K562 (cell line): ENCODE data around the gene GPD2. TPM values are rescaled to one million over a fixed set of nuclear protein-coding genes. Genes with fewer than 3 reads are reported as not detected.
A peak's percentile ranks its signal among the peaks of the same experiment; 100 is the strongest.

Source experiments
- ADNP ChIP-seq: fragments of 200-800 bp; sonication (Bioruptor generic); IDR thresholded peaks from 2 replicates; pipeline ENCODE4 v1.6.1; 2016; ENCODE audit warnings: missing genetic modification characterization, missing compliant biosample characterization
- BRF2 ChIP-seq: IDR thresholded peaks from 3 replicates; pipeline ENCODE4 v1.6.1; 2011; ENCODE audit warnings: borderline replicate concordance, mild to moderate bottlenecking; ENCODE audit not compliant: insufficient read length, insufficient read depth
- EHMT2 ChIP-seq: fragments of 450-650 bp; IDR thresholded peaks from 2 replicates; pipeline ENCODE4 v1.6.1; 2018; ENCODE audit warnings: antibody characterized with exemption
- FOXA1 ChIP-seq: fragments of 450-650 bp; IDR thresholded peaks from 2 replicates; pipeline ENCODE4 v1.6.1; 2016; ENCODE audit warnings: mild to moderate bottlenecking, borderline replicate concordance
- FOXJ3 ChIP-seq: sonication (generic); formaldehyde crosslinking; IDR thresholded peaks from 2 replicates; pipeline ENCODE4 v1.4.0; 2020; ENCODE audit warnings: mild to moderate bottlenecking, missing genetic modification reagents
- HMBOX1 ChIP-seq: sonication (generic); IDR thresholded peaks from 2 replicates; pipeline ENCODE4 v1.6.1; 2016
- L3MBTL2 ChIP-seq: fragments of 450-650 bp; IDR thresholded peaks from 2 replicates; pipeline ENCODE4 v1.6.1; 2016; ENCODE audit warnings: mild to moderate bottlenecking, moderate library complexity
- MCM2 ChIP-seq: fragments of 450-650 bp; IDR thresholded peaks from 2 replicates; pipeline ENCODE4 v1.6.1; 2017; ENCODE audit warnings: low read depth, mild to moderate bottlenecking
- MED1 ChIP-seq: sonication (generic); formaldehyde crosslinking; IDR thresholded peaks from 2 replicates; pipeline ENCODE4 v1.8.1; 2023; ENCODE audit warnings: missing genetic modification reagents, borderline replicate concordance
- PML ChIP-seq: IDR thresholded peaks from 2 replicates; pipeline ENCODE4 v1.6.1; 2012; ENCODE audit warnings: low read length, inconsistent platforms
- SAFB ChIP-seq: fragments of 200-400 bp; formaldehyde crosslinking; IDR thresholded peaks from 2 replicates; pipeline ENCODE4 v1.6.1; 2017; ENCODE audit warnings: low read depth, low read length, borderline replicate concordance
- SMAD4 ChIP-seq: fragments of 250-450 bp; sonication (Bioruptor Pico); conservative IDR thresholded peaks from 2 replicates; pipeline ENCODE4 v1.8.0; 2021; ENCODE audit warnings: inconsistent platforms, mild to moderate bottlenecking, moderate library complexity
- TAF7 ChIP-seq: fragments of 450-650 bp; IDR thresholded peaks from 2 replicates; pipeline ENCODE4 v1.6.1; 2016; ENCODE audit warnings: missing genetic modification characterization, missing compliant biosample characterization
- TCF7 ChIP-seq: sonication (generic); IDR thresholded peaks from 2 replicates; pipeline ENCODE4 v1.6.1; 2016; ENCODE audit warnings: antibody characterized with exemption, borderline replicate concordance
- TEAD4 ChIP-seq, 2 experiments: sonication (generic) in 1 of 2; formaldehyde crosslinking in 1 of 2; IDR thresholded peaks; 2 replicates each; pipeline versions ENCODE4 v1.6.1 to v1.8.0; 2012 to 2022; ENCODE audit warnings: borderline replicate concordance in 1 of 2, inconsistent platforms in 1 of 2, low read length in 1 of 2, mild to moderate bottlenecking in 1 of 2, missing genetic modification reagents in 1 of 2
- TFAM ChIP-seq: fragments of 250-450 bp; sonication (Bioruptor Pico); conservative IDR thresholded peaks from 2 replicates; pipeline ENCODE4 v1.5.0; 2021; ENCODE audit warnings: mild to moderate bottlenecking, moderate library complexity
- TSC22D4 ChIP-seq: fragments of 450-650 bp; IDR thresholded peaks from 2 replicates; pipeline ENCODE4 v1.6.1; 2016; ENCODE audit warnings: missing genetic modification characterization, missing biosample characterization, control low read depth
- ZNF436 ChIP-seq: fragments of 250-450, 450-650 bp; sonication (Bioruptor Pico); formaldehyde crosslinking; IDR thresholded peaks from 2 replicates; pipeline ENCODE4 v1.7.0; 2020; ENCODE audit warnings: mild to moderate bottlenecking
- ZNF589 ChIP-seq: fragments of 200-800 bp; sonication (Bioruptor generic); IDR thresholded peaks from 2 replicates; pipeline ENCODE4 v1.6.1; 2016; ENCODE audit warnings: low read depth, missing genetic modification characterization, missing compliant biosample characterization
- ZNF695 ChIP-seq: fragments of 450-650 bp; formaldehyde crosslinking; IDR thresholded peaks from 2 replicates; pipeline ENCODE4 v1.4.0; 2020; ENCODE audit warnings: mild to moderate bottlenecking, moderate library complexity
- ZSCAN32 ChIP-seq: fragments of 450-650 bp; formaldehyde crosslinking; IDR thresholded peaks from 2 replicates; pipeline ENCODE4 v1.4.0; 2020; ENCODE audit warnings: mild to moderate bottlenecking, moderate library complexity
- polyA plus RNA-seq, 8 experiments: library from polyadenylated mRNA; depleted of rRNA in 4 of 8; stranded (reverse) in 5 of 8; unstranded in 3 of 8; fragments of >200 nt; fragmentation: Nextera tagmentation in 2 of 8; fragmentation: Illumina TruSeq in 1 of 8; extraction: Ambion mirVana in 2 of 8; extraction: Trizol in 1 of 8; gene quantifications; 2 replicates each; pipeline versions ENCODE4 v1.2.1 to v1.2.3, GENCODE V29; 2011 to 2014; ENCODE audit warnings: inconsistent platforms in 1 of 8, missing spikeins in 1 of 8
- total RNA-seq, 7 experiments: library from RNA; depleted of rRNA in 6 of 7; stranded (reverse); fragments of >200 nt in 6 of 7; fragmentation: Illumina TruSeq in 2 of 7; extraction: Trizol in 2 of 7; gene quantifications; 2 replicates each; pipeline versions ENCODE4 v1.2.1 to v1.2.3, GENCODE V29; 2011 to 2021; ENCODE audit warnings: low replicate concordance in 1 of 7
- TF ChIP-seq, protein P1 (sequence below): fragments of 250-450 bp; sonication (Bioruptor Pico); IDR thresholded peaks from 2 replicates; pipeline ENCODE4 v1.8.0; 2021; ENCODE audit warnings: moderate library complexity, mild to moderate bottlenecking, inconsistent platforms
- TF ChIP-seq, protein P2 (sequence below): fragments of 250-450 bp; sonication (Bioruptor Pico); IDR thresholded peaks from 2 replicates; pipeline ENCODE4 v1.9.0; 2021; ENCODE audit warnings: mild to moderate bottlenecking, inconsistent platforms
- TF ChIP-seq, protein P3 (sequence below), 2 experiments: fragments of 450-650 bp; conservative IDR thresholded peaks; 2 replicates each; pipeline ENCODE4 v1.6.1; 2017; ENCODE audit warnings: mild to moderate bottlenecking in 2 of 2, moderate library complexity in 2 of 2

GPD2 gene
- total and polyA plus RNA-seq, 9 of the 15 experiments (the other 6 are each of a cell fraction or from before 2014, with no cell fraction given): 5.2 to 39.2 (median 19.0) TPM

GRCh38 chr2:156430980-156431358 is 5.2 kb upstream of the GPD2 start (continued):
- TF ChIP-seq TCF7 (no peak), TSC22D4 (tag) (no peak), ZSCAN32 (CRISPR knock-in tag) (no peak), HMBOX1 (no peak), TEAD4 (IDR thresholded peaks at IDR 0.05; ENCODE audit: low read length) (0 out of 2 replicates have a peak, but pooled peaks have one; percentile 9), TEAD4 (CRISPR knock-in tag; IDR thresholded peaks at IDR 0.05; ENCODE audit: borderline replicate concordance) (no peak), ZNF589 (peak; percentile 29; the same call in 1 of the 2 replicates), MCM2 (no peak), L3MBTL2 (peak; percentile 13; the same call in 1 of the 2 replicates), TAF7 (tag) (no peak), TFAM (CRISPR knock-in tag) (no peak), MED1 (no peak), ZNF436 (CRISPR knock-in tag) (no peak), SAFB (no peak), BRF2 (no peak), EHMT2 (peak; percentile 70; the same call in 1 of the 2 replicates), FOXJ3 (CRISPR knock-in tag) (no peak), FOXA1 (no peak), ZNF695 (no peak), ADNP (no peak), SMAD4 (CRISPR knock-in tag) (0 out of 2 replicates have a peak, but pooled peaks have one; percentile 36), PML (no peak)
- TF ChIP-seq, protein P1, sequence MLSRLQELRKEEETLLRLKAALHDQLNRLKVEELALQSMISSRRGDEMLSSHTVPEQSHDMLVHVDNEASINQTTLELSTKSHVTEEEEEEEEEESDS (CRISPR knock-in tag): no peak
- TF ChIP-seq, protein P2, sequence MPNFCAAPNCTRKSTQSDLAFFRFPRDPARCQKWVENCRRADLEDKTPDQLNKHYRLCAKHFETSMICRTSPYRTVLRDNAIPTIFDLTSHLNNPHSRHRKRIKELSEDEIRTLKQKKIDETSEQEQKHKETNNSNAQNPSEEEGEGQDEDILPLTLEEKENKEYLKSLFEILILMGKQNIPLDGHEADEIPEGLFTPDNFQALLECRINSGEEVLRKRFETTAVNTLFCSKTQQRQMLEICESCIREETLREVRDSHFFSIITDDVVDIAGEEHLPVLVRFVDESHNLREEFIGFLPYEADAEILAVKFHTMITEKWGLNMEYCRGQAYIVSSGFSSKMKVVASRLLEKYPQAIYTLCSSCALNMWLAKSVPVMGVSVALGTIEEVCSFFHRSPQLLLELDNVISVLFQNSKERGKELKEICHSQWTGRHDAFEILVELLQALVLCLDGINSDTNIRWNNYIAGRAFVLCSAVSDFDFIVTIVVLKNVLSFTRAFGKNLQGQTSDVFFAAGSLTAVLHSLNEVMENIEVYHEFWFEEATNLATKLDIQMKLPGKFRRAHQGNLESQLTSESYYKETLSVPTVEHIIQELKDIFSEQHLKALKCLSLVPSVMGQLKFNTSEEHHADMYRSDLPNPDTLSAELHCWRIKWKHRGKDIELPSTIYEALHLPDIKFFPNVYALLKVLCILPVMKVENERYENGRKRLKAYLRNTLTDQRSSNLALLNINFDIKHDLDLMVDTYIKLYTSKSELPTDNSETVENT (CRISPR knock-in tag): no peak
- TF ChIP-seq, protein P3, sequence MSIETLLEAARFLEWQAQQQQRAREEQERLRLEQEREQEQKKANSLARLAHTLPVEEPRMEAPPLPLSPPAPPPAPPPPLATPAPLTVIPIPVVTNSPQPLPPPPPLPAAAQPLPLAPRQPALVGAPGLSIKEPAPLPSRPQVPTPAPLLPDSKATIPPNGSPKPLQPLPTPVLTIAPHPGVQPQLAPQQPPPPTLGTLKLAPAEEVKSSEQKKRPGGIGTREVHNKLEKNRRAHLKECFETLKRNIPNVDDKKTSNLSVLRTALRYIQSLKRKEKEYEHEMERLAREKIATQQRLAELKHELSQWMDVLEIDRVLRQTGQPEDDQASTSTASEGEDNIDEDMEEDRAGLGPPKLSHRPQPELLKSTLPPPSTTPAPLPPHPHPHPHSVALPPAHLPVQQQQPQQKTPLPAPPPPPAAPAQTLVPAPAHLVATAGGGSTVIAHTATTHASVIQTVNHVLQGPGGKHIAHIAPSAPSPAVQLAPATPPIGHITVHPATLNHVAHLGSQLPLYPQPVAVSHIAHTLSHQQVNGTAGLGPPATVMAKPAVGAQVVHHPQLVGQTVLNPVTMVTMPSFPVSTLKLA (conservative IDR thresholded peaks at IDR 0.05): no peak
